GM18861 (cell line): ENCODE results near the gene RASSF4.

Experiments
- ATAC-seq: cut with Tn5 transposase; IDR thresholded peaks from one replicate; pipeline ENCODE4 v1.9.1; 2021; ENCODE audit not compliant: unreplicated experiment

RASSF4 gene

DNA sequence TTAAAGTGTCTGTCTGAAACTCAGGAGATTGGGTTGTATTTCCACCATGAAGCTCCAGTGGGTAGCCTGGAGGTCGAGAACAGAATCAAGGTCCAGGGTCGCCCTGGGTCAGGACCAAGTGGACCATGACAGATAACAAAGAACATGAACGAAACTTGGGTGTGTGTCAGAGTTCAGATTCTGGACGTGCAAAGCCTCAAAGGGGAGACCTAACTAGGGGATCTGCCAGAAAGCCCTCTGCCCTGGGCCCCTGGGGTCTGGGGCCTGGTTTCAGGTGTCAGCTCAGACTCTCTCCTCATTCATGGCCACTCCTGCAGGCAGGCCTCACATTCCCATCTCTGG is 1.6 kb downstream of the RASSF4 start:
- no peak for ATAC-seq

- no peak for ATAC-seq
Observed at GRCh38 chr10:44961931-44962750, 2.5 kb downstream of the RASSF4 start.

DNA sequence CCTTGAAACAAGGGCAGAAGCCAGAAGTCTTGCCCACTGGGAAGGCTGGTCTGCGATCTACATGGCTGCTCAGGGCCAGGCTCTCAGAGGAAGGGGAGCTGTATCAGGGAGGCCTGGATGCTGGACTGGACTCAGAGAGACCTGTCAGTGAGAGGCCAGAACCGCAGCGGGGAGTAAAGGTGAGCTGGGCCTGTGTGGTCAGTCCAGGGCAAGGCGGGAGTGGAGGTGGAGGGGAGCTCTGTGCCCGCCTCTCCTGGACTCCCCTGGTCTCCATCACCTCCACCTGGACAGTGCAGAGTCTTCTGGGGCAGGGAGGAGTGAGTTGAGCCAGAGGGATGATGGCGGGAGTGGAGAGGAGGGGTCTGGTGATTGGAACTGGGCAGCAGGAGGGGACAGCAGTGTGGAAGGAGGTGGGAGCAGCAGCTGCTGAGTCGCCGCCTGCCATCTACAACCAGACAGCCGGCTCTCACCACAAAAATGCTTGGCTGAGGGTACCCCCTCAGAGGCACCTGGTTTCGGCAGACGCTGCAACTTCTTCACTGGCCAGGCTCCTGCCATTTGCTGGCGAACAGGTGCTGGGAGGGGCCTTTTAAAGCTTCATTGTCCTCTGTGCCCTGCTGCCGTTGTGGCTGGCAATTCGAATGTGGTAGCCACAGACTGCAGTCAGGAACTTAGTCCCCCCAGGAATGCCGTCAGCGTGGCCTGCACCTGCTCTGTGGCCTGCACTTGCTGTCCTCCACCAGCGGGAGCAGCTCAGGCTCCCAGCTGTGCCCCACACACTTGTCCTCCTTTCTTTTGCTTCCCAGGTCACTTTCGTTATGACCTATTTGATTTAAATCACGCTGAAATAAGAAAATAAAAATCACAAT is 3.5 kb downstream of the RASSF4 start:
- ATAC-seq = no peak

- peak; percentile 31 for ATAC-seq
Observed at GRCh38 chr10:44963772-44964633, 4.4 kb downstream of the RASSF4 start.

DNA sequence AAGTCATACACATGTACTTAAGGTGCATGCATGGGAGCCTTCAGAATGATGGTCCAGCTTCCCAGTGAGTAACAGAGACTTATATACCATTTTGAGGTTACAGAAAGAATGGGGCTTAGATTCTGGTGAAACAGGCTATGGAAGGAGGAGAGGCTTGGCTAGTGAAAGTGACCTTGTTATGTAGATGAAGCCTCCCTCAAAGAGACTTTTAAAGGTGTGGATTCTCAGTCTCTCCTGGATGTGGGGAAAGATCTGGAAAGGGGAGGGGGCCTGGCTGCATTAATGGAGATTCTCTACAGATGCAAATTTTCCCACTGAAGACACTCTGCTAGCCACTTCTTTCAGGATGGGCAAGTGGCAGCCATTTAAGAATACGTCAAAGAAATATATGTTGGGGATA is 5.5 kb downstream of the RASSF4 start:
- no peak for ATAC-seq

GRCh38 chr10:44965651-44966097 is 6.1 kb downstream of the RASSF4 start:
- peak; percentile 24 for ATAC-seq

GRCh38 chr10:44966129-44966815 is 6.7 kb downstream of the RASSF4 start:
- peak; percentile 24 for ATAC-seq

DNA sequence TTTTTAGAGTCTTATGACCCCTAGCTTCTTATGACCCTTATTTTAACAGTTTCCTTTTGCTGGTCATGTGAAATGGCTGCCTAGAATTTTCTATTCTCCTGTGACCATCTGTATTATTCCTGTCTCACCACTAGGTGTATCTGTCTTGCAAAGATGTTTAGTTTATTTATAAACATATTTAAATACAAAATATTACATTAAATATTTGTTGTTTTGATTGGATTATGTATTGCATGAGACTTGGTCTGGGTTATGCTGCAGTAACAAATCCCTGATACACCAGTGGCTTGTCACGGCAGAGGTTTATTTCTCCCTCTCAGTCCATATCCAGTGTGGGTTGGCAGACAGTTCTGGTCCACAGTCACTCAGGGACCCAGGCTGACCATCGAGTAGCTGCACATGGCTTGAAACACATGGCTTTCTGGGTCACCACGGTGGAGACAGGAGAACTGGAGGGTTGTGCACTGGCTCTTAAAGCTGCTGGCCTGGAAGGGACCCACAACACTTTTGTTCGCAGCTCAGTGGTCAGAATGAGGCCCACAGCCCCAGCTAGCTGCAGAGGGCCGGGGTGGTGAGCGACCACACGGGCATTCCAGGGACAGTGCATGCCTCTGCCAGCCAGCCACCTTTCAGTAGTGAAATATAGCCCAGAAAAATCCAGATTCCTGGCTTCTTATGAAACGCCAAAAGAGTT is 7.4 kb downstream of the RASSF4 start:
- ATAC-seq = no peak

- no peak for ATAC-seq
Observed at GRCh38 chr10:44967616-44968015, 8.0 kb downstream of the RASSF4 start.

- ATAC-seq = no peak
Observed at GRCh38 chr10:44968091-44968490, 8.5 kb downstream of the RASSF4 start.

DNA sequence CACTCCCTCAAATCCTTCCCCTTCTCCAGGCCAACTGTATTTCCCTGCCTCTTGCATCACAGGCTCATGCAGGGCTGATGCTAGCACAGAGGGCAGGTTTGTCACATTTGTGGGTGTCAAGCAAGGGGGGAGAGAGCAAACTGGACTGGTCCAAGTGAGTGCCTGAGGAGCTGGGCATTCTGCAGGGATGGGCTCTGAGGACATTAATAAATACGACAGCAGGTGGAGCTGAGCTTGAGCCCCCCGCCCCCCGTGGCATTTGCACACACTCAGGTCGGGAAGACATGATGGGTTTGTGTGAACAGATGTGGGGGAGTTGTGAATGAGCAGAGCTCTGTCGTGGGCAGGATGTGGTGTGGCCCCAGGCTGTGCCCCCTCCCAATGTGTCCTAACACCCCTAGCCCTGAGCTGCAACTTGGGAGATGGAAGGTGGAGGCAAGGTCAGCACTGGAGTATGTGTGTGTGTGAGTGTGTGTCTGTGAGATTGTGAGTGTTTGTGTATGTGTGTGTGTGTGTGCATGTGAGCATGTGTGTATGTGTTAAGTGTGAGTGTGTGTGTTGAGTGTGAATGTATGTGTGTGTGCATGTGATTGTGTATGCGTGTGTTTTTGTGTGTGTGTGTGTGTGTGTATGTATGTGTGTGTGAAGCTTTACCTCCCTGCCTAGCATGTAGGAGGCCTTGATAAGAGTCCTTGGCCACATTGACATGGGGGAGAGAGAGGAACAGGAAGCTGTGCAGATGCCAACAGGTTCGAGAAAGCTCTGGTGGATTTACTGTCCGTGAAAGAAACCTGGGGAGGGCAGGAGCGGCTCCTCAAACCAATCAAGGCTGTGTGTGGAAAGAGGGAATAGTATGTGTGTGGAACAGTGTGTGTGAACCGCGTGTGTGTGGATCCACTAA is 9.1 kb downstream of the RASSF4 start:
- ATAC-seq = no peak

DNA sequence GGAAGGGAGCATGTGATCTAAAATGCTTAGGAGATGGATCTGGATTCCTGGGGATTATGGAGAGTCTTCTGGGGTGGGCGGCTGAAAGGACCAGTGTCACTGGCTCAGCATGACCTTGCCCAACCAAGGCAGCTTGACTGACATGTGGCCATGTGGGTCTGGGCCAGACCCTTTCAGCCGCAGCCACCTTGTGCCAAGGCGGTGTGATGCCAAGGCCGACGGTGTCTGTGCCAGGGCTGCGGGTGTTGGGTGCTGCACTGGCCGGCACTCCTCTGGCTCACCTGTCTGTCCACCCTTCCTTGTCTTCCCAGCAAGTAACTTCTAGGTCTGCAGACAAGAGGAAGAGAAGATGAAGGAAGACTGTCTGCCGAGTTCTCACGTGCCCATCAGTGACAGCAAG is 10.3 kb downstream of the RASSF4 start:
- ATAC-seq = no peak

DNA sequence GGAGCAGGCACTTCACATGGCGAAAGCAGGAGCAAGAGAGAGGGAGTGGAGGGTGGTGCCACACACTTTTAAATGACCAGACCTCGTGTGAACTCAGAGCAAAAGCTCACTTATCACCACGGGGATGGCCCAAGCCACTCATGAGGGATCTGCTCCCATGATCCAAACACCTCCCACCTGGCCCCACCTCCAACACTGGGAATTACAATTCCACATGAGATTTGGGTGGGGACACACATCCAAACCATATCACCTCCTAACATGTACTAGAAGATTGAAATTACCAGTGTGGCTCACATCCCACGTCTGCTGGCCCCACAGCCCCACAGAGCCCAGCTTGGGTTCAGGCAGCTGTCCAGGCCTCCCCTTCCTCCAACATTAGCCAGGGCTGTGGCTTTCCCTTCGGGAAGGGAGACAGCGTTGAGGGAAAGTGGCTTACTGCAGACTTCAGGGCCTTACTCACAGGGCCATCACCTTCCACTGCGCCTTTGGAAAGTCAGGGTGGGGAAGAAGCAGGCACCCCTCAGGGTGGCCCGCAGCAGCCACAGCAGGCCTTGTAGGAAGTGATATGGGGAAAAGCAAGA is 11.3 kb downstream of the RASSF4 start:
- no peak for ATAC-seq

DNA sequence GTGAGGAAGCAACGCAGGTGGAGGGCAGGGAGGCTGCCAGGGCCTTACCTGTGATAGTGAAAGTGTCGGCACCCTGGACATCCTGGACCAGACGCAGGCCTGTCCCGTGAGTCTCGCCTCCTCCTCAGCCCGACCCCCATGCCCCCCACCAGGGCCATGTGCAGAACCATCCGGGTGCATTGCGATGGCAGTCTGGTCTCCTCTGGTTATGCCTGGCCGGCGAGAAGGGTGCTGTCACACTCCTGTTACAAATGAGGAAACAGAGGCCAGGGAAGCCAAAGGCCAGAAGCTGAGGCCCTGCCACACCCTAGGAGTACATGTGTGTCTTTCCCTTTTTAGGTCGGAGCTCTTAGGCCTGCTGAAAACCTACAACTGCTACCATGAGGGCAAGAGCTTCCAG is 11.8 kb downstream of the RASSF4 start:
- ATAC-seq = no peak

DNA sequence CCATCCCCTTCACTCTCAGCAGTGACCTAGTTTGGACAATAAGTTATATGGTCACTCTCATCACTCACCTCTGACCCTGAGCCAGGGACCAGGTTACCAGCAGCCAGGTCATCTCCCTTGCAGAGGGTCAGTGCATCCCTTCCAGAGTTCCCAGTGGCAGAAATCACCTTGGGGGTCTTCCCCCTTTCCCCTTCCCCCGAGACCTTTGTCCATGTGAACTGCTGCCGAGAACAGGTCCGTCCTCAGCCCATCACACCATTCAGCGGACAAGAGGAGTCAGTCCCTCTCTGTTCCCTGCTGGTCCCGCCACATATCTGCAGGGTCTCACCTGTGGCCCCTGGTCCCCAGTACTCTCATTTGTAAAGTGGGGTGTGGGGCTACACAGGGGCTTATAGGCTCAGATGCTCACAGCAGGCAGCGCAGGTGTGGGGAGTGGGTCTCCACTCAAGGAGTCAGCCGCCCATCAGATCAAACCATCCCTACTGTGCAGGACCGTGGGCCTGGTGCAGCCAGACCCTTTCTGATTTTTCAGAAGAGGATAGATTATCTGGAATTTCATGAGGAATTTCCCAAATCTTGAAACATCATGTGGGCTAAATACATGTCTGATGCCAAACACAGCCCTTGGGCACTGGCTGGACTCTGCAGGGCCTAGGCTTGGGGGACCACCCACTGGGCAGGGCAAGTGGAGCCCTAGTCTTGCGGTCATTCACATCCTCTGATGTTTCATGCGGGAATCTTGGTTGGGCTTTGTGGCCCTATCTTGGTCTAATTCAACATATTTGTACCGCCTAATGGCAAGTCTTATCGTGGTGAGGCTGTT is 12.5 kb downstream of the RASSF4 start:
- no peak for ATAC-seq

GRCh38 chr10:44972874-44973306 is 13.3 kb downstream of the RASSF4 start:
- ATAC-seq = no peak

DNA sequence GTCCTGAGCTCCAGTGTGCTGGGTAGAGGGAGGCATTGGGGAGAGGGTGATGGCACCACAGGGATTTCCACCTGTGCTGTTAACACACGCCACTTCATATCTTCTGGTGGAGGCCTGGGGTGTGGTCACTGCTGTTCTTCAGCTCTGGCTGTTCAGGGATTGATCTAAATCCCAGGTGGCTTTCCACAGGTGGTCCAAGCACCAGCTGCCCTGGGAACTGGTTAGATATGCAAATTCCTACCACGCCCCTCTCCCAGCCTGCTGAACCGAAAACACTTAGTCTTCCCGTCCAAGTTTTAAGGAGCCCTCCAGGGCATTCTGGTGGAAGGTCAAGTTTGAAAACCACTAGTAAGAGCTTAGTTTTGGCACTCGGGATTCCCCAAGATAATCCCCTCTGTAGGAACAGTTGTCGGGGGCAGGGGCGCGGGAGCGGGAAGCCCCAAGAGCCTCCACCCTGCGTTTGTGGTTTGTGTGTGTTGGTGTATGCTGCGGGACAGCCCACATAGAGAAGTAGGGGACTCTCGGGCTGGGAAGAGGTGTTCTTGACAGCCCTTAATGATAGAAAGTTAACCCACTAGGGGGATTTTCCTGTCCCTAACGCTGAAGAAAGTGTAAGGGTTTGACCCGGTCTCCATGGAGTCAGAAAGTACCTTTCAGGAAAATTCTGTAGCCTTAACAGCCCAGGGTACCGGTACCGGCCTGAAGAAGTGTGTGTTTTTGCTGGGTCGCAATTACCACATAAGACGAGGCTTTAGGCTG is 13.9 kb downstream of the RASSF4 start:
- no peak for ATAC-seq
